A549 (cell line): ENCODE results near the gene SUPT3H. TPM values are rescaled to one million over a fixed set of nuclear protein-coding genes. Genes with fewer than 3 reads are reported as not detected.
A peak's percentile ranks its signal among the peaks of the same experiment; 100 is the strongest.

ENCODE experiments used
- ATAC-seq, 2 experiments: fragments of 200-7000 bp in 1 of 2; fragments of >200 bp in 1 of 2; cut with Nextera tagmentation in 1 of 2; cut with Tn5 transposase in 1 of 2; 3 replicates each; pipeline versions ENCODE4 v1.8.0 to v1.9.1; 2018 to 2020; ENCODE audit warnings: mild to moderate bottlenecking in 1 of 2, moderate library complexity in 1 of 2
- CTCF ChIA-PET: fragments of 300-600 bp; sonication (Branson Sonifier 250); formaldehyde crosslinking; extraction: SDS; loops from one replicate; lab custom pipeline; 2021; ENCODE audit warnings: antibody characterized with exemption, inconsistent platforms; lab: Yijun Ruan, JAX
- POLR2A ChIA-PET: fragments of 350-600 bp; formaldehyde crosslinking; extraction: SDS; loops from one replicate; lab custom pipeline; 2021; ENCODE audit warnings: antibody characterized with exemption, inconsistent platforms; lab: Yijun Ruan, JAX
- DNase-seq, 2 experiments: peaks; one replicate each; pipeline versions ENCODE4 v3.0.0 to v3.0.0-alpha.2; 2011 to 2016; ENCODE audit warnings: low read depth in 1 of 2, low spot score in 1 of 2
- FAIRE-seq: peaks from 2 replicates; lab custom pipeline; 2011; peaks lifted over from hg19 to GRCh38; lab: Jason Lieb, UNC
- H3K27ac ChIP-seq, 2 experiments: fragments of >200 bp; sonication (Bioruptor Twin); formaldehyde crosslinking; 3 replicates each; pipeline ENCODE4 v1.5.1; 2016 to 2017
- H3K4me1 ChIP-seq: fragments of >200 bp; sonication (Bioruptor Twin); formaldehyde crosslinking; 3 replicates; pipeline ENCODE4 v1.6.1; 2016
- H3K4me2 ChIP-seq: fragments of >200 bp; sonication (Bioruptor Twin); formaldehyde crosslinking; 3 replicates; pipeline ENCODE4 v1.6.1; 2016
- H3K4me3 ChIP-seq: fragments of >200 bp; sonication (Bioruptor Twin); formaldehyde crosslinking; 3 replicates; pipeline ENCODE4 v1.5.1; 2016
- H3K9me3 ChIP-seq: fragments of >200 bp; sonication (Bioruptor Twin); formaldehyde crosslinking; 3 replicates; pipeline ENCODE4 v1.6.1; 2016
- BHLHE40 ChIP-seq: IDR thresholded peaks from 2 replicates; pipeline ENCODE4 v1.6.1; 2012; ENCODE audit warnings: low read depth, low read length, inconsistent platforms
- CHD2 ChIP-seq: fragments of 150-350 bp; IDR thresholded peaks from 2 replicates; pipeline ENCODE4 v1.6.1; 2014; ENCODE audit warnings: low read length; ENCODE audit not compliant: partially characterized antibody
- FOSB ChIP-seq: fragments of 250-450 bp; sonication (Bioruptor Pico); IDR thresholded peaks from 2 replicates; pipeline ENCODE4 v1.5.0; 2020; ENCODE audit warnings: mild to moderate bottlenecking, moderate library complexity
- FOXS1 ChIP-seq: fragments of 250-450 bp; sonication (Bioruptor Pico); IDR thresholded peaks from 2 replicates; pipeline ENCODE4 v1.5.0; 2020; ENCODE audit warnings: mild to moderate bottlenecking, moderate library complexity
- HDAC2 ChIP-seq: fragments of 200-600 bp; sonication (generic); IDR thresholded peaks from 2 replicates; pipeline ENCODE4 v1.6.1; 2016
- JUN ChIP-seq, 2 experiments: fragments of >200 bp; sonication (Bioruptor Twin); formaldehyde crosslinking; IDR thresholded peaks; 2 replicates in 1 of 2; 3 replicates in 1 of 2; pipeline ENCODE4 v1.6.1; 2016 to 2017
- JUNB ChIP-seq: fragments of >200 bp; sonication (Bioruptor Twin); formaldehyde crosslinking; IDR thresholded peaks from 2 replicates; pipeline ENCODE4 v1.6.1; 2016
- KDM5A ChIP-seq: fragments of 200-600 bp; sonication (generic); IDR thresholded peaks from 2 replicates; pipeline ENCODE4 v1.6.1; 2016; ENCODE audit warnings: antibody characterized with exemption, mild to moderate bottlenecking
- MAX ChIP-seq: IDR thresholded peaks from 2 replicates; pipeline ENCODE4 v1.6.1; 2012
- NPAS2 ChIP-seq: fragments of 250-450 bp; sonication (Bioruptor Pico); IDR thresholded peaks from 2 replicates; pipeline ENCODE4 v1.8.0; 2022; ENCODE audit warnings: mild to moderate bottlenecking, moderate library complexity, borderline replicate concordance
- PHF8 ChIP-seq: fragments of 200-600 bp; sonication (generic); IDR thresholded peaks from 2 replicates; pipeline ENCODE4 v1.6.1; 2016; ENCODE audit warnings: low read depth, mild to moderate bottlenecking, antibody characterized with exemption, moderate library complexity, borderline replicate concordance
- RAD21 ChIP-seq, 2 experiments: fragments of >200 bp in 1 of 2; sonication (Bioruptor Twin) in 1 of 2; formaldehyde crosslinking in 1 of 2; IDR thresholded peaks in 1 of 2; conservative IDR thresholded peaks in 1 of 2; 2 replicates in 1 of 2; 3 replicates in 1 of 2; pipeline ENCODE4 v1.6.1; 2012 to 2018; ENCODE audit warnings: inconsistent platforms in 1 of 2
- RCOR1 ChIP-seq: fragments of 150-350 bp; IDR thresholded peaks from 2 replicates; pipeline ENCODE4 v1.6.1; 2014; ENCODE audit warnings: antibody characterized with exemption, low read length, low read depth
- RNF2 ChIP-seq: fragments of 200-600 bp; sonication (generic); IDR thresholded peaks from 2 replicates; pipeline ENCODE4 v1.6.1; 2016; ENCODE audit warnings: low read depth, mild to moderate bottlenecking, antibody characterized with exemption, moderate library complexity, borderline replicate concordance
- ZSCAN20 ChIP-seq: fragments of 250-450 bp; sonication (Bioruptor Pico); IDR thresholded peaks from 2 replicates; pipeline ENCODE4 v1.8.0; 2022; ENCODE audit warnings: mild to moderate bottlenecking, moderate library complexity
- WGBS: methylation state at CpG from one replicate; pipeline ENCODE4 v1.1.6; 2017; ENCODE audit errors: missing lambda C conversion rate; 5-methylcytosine and 5-hydroxymethylcytosine counted together
- polyA plus RNA-seq, 4 experiments: library from polyadenylated mRNA; depleted of rRNA in 3 of 4; stranded (reverse); fragments of >200 nt; fragmentation: RNase III in 1 of 4; extraction: RNeasy Plus Mini Kit Qiagen cat#74134 plus additional on column Dnase treatment in 1 of 4; gene quantifications; 2 replicates in 3 of 4; 3 replicates in 1 of 4; pipeline ENCODE4 v1.2.3, GENCODE V29; 2011 to 2017
- TF ChIP-seq, protein P1 (sequence below): fragments of >200 bp; sonication (Bioruptor Twin); formaldehyde crosslinking; IDR thresholded peaks from 3 replicates; pipeline ENCODE4 v1.5.1; 2016
- TF ChIP-seq, protein P2 (sequence below): fragments of >200 bp; sonication (Bioruptor Twin); formaldehyde crosslinking; IDR thresholded peaks from 3 replicates; pipeline ENCODE4 v1.6.1; 2016

SUPT3H gene
- polyA plus RNA-seq, 2 of the 4 experiments (the other 2 are of a cell fraction) = 4.3 to 6.2 TPM

GRCh38 chr6:45382391-45382790, 4.7 kb upstream of the SUPT3H start:
- no peak overlapping the region for H3K4me2 ChIP-seq
- no peak overlapping the region for H3K4me3 ChIP-seq
- H3K27ac ChIP-seq = no peak overlapping the region
- ChIA-PET POLR2A (no interaction called here), CTCF (interaction anchor here (1.1 kb wide), 1 partner anchor 332 kb away, joined by 5 read pairs; no protein-coding TSS in a partner anchor)
- FAIRE-seq = no peak
- ATAC-seq = no peak
- peaks cover 4% of the 10 kb centered on the region; the same call in 1 of the 3 replicates for H3K4me1 ChIP-seq
- no peaks in the 10 kb centered on the region for H3K9me3 ChIP-seq
- DNase-seq = no peak
- no peak for TF ChIP-seq RNF2
- WGBS = 79% methylated on average over 2 of the region's 2 CpGs

DNA sequence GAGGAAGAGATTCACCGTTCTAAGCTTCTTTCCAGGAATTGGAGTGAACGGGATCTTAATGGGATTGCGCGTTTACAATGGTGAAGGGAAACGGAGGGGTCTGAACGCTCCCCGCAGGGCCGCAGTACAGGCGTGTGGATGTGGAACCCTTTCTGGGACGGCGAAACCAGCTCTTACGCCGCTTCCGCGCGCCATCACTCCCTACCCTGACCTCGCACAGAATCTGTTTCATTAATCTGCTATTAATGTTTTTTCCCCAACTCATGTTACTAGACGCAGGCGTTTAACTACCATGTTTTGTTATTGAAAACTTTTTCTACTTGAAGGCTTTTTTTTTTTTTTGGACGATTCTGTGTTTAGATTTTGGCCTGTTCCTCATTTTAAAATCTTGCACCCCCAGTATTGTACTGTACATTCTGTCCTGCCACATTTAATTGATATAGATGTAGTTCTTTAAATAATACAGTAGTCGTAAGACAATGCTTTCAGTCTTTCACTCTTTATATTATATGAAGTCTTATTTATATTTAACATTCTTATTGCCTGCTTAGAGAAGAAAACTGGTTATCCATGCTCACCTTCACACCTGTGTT, 696 bp upstream of the SUPT3H start:
- peak overlapping the region; percentile 72 for H3K4me3 ChIP-seq
- TF ChIP-seq NPAS2 (CRISPR knock-in tag) (no peak), MAX (0 out of 2 replicates have a peak, but pooled peaks have one; percentile 13), FOXS1 (CRISPR knock-in tag) (no peak), PHF8 (peak; percentile 35), JUN (IDR thresholded peaks at IDR 0.05) (peak; percentile 24 to 63; a peak in 1 of 5 replicates)
- peak overlapping the region; percentile 87 for H3K4me2 ChIP-seq
- POLR2A ChIA-PET = interaction anchor here (0.6 to 1.4 kb wide), 12 partner anchors 15 to 903 kb away, joined by 3 to 7 read pairs (median 5); no protein-coding TSS in a partner anchor
- ATAC-seq (peak; percentile 57 to 61), FAIRE-seq (no peak), DNase-seq (peak in 1 of 2 experiments; percentile 7)
- 2% methylated on average over 21 of the region's 21 CpGs for WGBS
- H3K9me3 ChIP-seq = no peaks in the 10 kb centered on the region
- peaks cover 8% of the 10 kb centered on the region; the same call in 1 of the 3 replicates for H3K4me1 ChIP-seq
- CTCF ChIA-PET = interaction anchor here (0.6 to 1.3 kb wide), 5 partner anchors 27 to 903 kb away, joined by 3 to 4 read pairs (median 3); no protein-coding TSS in a partner anchor
- H3K27ac ChIP-seq = peak overlapping the region; percentile 97 to 99

GRCh38 chr6:45377043-45377553, 636 bp downstream of the SUPT3H start:
- H3K4me2 ChIP-seq = peak overlapping the region; percentile 84
- peaks cover 8% of the 10 kb centered on the region; the same call in 1 of the 3 replicates for H3K4me1 ChIP-seq
- ATAC-seq (peak in 1 of 2 experiments; percentile 31; a peak in 3 of 6 replicates), DNase-seq (peak in 1 of 2 experiments; percentile 6), FAIRE-seq (no peak)
- ChIA-PET POLR2A (interaction anchor here (0.6 to 1.4 kb wide), 3 partner anchors 17 to 168 kb away, joined by 3 to 5 read pairs (median 3); no protein-coding TSS in a partner anchor), CTCF (no interaction called here)
- H3K27ac ChIP-seq = peak overlapping the region; percentile 97 to 99
- no peaks in the 10 kb centered on the region for H3K9me3 ChIP-seq
- H3K4me3 ChIP-seq = peak overlapping the region; percentile 72
- TF ChIP-seq CHD2 (no peak), FOSB (CRISPR knock-in tag) (no peak), KDM5A (no peak), JUNB (no peak), RCOR1 (no peak), RAD21 (conservative IDR thresholded peaks at IDR 0.05 in 1 of 2, IDR thresholded peaks at IDR 0.05 in 1 of 2) (no peak), ZSCAN20 (CRISPR knock-in tag) (no peak), HDAC2 (no peak), BHLHE40 (no peak)
- TF ChIP-seq, protein P1, sequence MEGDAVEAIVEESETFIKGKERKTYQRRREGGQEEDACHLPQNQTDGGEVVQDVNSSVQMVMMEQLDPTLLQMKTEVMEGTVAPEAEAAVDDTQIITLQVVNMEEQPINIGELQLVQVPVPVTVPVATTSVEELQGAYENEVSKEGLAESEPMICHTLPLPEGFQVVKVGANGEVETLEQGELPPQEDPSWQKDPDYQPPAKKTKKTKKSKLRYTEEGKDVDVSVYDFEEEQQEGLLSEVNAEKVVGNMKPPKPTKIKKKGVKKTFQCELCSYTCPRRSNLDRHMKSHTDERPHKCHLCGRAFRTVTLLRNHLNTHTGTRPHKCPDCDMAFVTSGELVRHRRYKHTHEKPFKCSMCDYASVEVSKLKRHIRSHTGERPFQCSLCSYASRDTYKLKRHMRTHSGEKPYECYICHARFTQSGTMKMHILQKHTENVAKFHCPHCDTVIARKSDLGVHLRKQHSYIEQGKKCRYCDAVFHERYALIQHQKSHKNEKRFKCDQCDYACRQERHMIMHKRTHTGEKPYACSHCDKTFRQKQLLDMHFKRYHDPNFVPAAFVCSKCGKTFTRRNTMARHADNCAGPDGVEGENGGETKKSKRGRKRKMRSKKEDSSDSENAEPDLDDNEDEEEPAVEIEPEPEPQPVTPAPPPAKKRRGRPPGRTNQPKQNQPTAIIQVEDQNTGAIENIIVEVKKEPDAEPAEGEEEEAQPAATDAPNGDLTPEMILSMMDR = no peak
- TF ChIP-seq, protein P2, sequence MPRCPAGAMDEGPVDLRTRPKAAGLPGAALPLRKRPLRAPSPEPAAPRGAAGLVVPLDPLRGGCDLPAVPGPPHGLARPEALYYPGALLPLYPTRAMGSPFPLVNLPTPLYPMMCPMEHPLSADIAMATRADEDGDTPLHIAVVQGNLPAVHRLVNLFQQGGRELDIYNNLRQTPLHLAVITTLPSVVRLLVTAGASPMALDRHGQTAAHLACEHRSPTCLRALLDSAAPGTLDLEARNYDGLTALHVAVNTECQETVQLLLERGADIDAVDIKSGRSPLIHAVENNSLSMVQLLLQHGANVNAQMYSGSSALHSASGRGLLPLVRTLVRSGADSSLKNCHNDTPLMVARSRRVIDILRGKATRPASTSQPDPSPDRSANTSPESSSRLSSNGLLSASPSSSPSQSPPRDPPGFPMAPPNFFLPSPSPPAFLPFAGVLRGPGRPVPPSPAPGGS = no peak
- WGBS = 2% methylated on average over 12 of the region's 21 CpGs
